EL (cell line): Measurements from ENCODE around the gene SCYL3.

Source experiments
- DNase-seq: peaks from one replicate; pipeline ENCODE4 v3.0.0-alpha.2; 2016

The SCYL3 gene

DNA sequence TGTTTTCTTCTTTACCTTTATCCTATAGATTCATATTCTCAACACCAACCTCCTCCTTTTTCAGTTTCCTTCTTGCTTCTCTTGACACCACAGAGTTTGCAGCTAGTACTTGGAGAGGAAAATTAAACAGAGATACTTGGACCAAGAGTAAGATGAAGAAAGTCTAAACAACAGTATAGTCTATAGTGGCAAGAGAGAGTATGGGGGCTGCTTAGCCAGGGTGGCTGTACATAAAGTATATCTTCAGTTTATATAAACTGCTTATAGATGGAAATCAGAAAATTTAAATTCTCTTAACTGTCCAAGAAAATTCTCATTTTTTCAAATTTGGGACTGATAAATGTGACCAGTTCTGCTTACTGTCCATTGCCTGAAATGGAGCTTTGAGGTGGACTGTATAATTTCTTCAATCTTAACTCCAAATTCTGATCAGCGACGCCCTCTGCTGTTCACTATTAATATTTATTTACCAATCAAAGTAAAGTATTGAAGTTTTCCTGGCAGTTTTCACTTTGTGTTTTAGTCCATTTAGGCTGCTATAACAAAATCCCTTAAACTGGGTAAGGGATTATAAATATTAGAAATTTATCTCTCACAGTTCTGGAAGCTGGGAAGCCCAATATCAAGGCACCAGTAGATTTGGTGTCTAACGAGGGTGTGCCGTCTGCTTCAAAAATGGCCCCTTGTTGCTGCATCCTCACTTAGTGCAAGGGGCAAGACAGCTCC, 84.2 kb downstream of the SCYL3 start:
- peak; percentile 25 for DNase-seq

DNA sequence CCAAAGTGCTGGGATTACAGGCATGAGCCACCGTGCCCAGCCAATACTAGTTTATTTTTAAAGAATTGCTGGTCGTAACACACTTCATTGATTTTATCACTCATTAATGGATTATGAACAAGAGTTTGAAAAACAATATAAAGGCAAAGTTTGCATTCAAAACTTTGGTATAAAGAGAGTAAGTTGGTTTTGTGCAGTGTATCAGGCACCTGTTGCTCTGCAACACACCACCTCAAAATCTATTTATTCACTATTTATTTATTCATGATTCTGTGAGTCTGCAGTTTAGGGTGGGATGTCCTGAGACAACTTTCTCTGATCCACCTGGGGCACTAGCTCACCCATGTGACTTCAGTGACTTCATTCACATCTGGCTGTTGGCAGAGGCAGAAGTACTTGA, 88.8 kb downstream of the SCYL3 start:
- DNase-seq = no peak

DNA sequence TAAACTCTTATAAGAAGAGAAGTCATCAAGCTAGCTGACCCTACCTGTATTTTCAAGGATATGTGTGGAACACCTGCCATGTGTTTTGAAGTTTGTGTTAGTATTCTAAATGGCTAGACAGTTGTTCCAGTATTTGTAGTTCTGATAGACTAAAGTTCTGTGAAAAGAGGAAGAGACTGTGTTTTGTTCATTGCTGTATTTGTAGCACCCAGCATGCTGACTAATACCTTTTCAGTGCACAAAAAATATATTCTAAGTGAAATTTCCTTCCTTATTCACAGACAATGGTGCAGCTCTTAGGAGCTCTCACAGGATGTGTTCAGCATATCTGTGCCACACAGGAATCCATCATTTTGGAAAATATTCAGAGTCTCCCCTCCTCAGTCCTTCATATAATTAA, 90.8 kb downstream of the SCYL3 start:
- no peak for DNase-seq
